HG03520 (cell line): ENCODE data around the gene PKHD1.

Experiments
- ATAC-seq: cut with Tn5 transposase; IDR thresholded peaks from one replicate; pipeline ENCODE4 v1.9.1; 2021; ENCODE audit warnings: mild to moderate bottlenecking, moderate library complexity; ENCODE audit not compliant: unreplicated experiment

Gene PKHD1

GRCh38 chr6:52087498-52087999, at the start of gene PKHD1:
Gene PKHD1, minus strand, starts transcription at chr6:52087613. Its CDS starts 2,680 bp downstream, at chr6:52084933.
- peak; percentile 63 for ATAC-seq

- ATAC-seq, result no peak
Observed at GRCh38 chr6:52136934-52137467, 49.6 kb upstream of the PKHD1 start.

- no peak for ATAC-seq
Observed at GRCh38 chr6:52136055-52136454, 48.6 kb upstream of the PKHD1 start.

- no peak for ATAC-seq
Observed at GRCh38 chr6:52135217-52135616, 47.8 kb upstream of the PKHD1 start.

GRCh38 chr6:52134011-52134410, 46.6 kb upstream of the PKHD1 start:
- no peak for ATAC-seq

GRCh38 chr6:52133324-52133723, 45.9 kb upstream of the PKHD1 start:
- no peak for ATAC-seq

- no peak for ATAC-seq
Observed at GRCh38 chr6:52132292-52132691, 44.9 kb upstream of the PKHD1 start.

- ATAC-seq, result no peak
Observed at GRCh38 chr6:52130440-52130839, 43.0 kb upstream of the PKHD1 start.

- no peak for ATAC-seq
Observed at GRCh38 chr6:52127957-52128356, 40.5 kb upstream of the PKHD1 start.

- ATAC-seq, result no peak
Observed at GRCh38 chr6:52126231-52126630, 38.8 kb upstream of the PKHD1 start.

- no peak for ATAC-seq
Observed at GRCh38 chr6:52125572-52125971, 38.2 kb upstream of the PKHD1 start.

- ATAC-seq, result no peak
Observed at GRCh38 chr6:52125139-52125538, 37.7 kb upstream of the PKHD1 start.

- ATAC-seq, result no peak
Observed at GRCh38 chr6:52124126-52125121, 37.0 kb upstream of the PKHD1 start.

- ATAC-seq, result no peak
Observed at GRCh38 chr6:52123251-52123650, 35.8 kb upstream of the PKHD1 start.

- ATAC-seq, result no peak
Observed at GRCh38 chr6:52117352-52117751, 29.9 kb upstream of the PKHD1 start.

- no peak for ATAC-seq
Observed at GRCh38 chr6:52116605-52116948, 29.2 kb upstream of the PKHD1 start.

GRCh38 chr6:52115891-52116604, 28.6 kb upstream of the PKHD1 start:
- ATAC-seq, result no peak

GRCh38 chr6:52115145-52115741, 27.8 kb upstream of the PKHD1 start:
- ATAC-seq, result no peak

- ATAC-seq, result no peak
Observed at GRCh38 chr6:52109171-52109571, 21.8 kb upstream of the PKHD1 start.

- no peak for ATAC-seq
Observed at GRCh38 chr6:52108128-52108527, 20.7 kb upstream of the PKHD1 start.

GRCh38 chr6:52106994-52107393, 19.6 kb upstream of the PKHD1 start:
- ATAC-seq, result no peak
